Panc1 (cell line): Measurements from ENCODE around the gene PCDHGA5. TPM values are rescaled to one million over a fixed set of nuclear protein-coding genes. Genes with fewer than 3 reads are reported as not detected.
A peak's percentile ranks its signal among the peaks of the same experiment; 100 is the strongest.
"Not testable (repeated sequence)": the region's sequence is repeated elsewhere in the genome, so short reads cannot be mapped to it uniquely, and the experiment has no call there.

Source experiments
- ATAC-seq: fragments of 200-7000 bp; cut with Tn5 transposase; 2 replicates; pipeline ENCODE4 v1.9.1; 2020; ENCODE audit warnings: mild to moderate bottlenecking, moderate library complexity
- BruUV-seq: library from RNA; stranded (reverse); fragments of 400-500 nt; replicated peaks from 2 replicates; lab custom pipeline; 2021; lab: Mats Ljungman, UMichigan
- CTCF ChIA-PET: fragments of 300-600 bp; sonication (Branson Sonifier 250); formaldehyde crosslinking; loops from one replicate; lab custom pipeline; 2022; ENCODE audit warnings: antibody characterized with exemption; lab: Charles Lee
- POLR2A ChIA-PET: fragments of 300-600 bp; sonication (Branson Sonifier 250); formaldehyde crosslinking; loops from one replicate; lab custom pipeline; 2022; ENCODE audit warnings: antibody characterized with exemption; lab: Charles Lee
- DNase-seq: peaks from one replicate; pipeline ENCODE4 v3.0.0-alpha.2; 2010; ENCODE audit warnings: low read depth, low spot score
- H3K27ac ChIP-seq: 2 replicates; pipeline ENCODE4 v1.5.1; 2011; ENCODE audit warnings: mild to moderate bottlenecking, low read length, inconsistent platforms
- H3K27me3 ChIP-seq: fragments of 200-500 bp; sonication (Bioruptor generic); 2 replicates; pipeline ENCODE4 v1.6.0; 2014; ENCODE audit warnings: low read length, inconsistent platforms; ENCODE audit not compliant: control insufficient read depth, insufficient read depth
- H3K36me3 ChIP-seq: fragments of 200-500 bp; sonication (Bioruptor generic); 2 replicates; pipeline ENCODE4 v1.5.1; 2014; ENCODE audit warnings: inconsistent platforms, mild to moderate bottlenecking, low read length, moderate library complexity; ENCODE audit not compliant: control insufficient read depth, insufficient read depth
- H3K4me1 ChIP-seq: 2 replicates; pipeline ENCODE4 v1.5.1; 2011; ENCODE audit warnings: inconsistent platforms, mild to moderate bottlenecking, low read length, moderate library complexity; ENCODE audit not compliant: control insufficient read depth, insufficient read depth
- H3K4me3 ChIP-seq, 2 experiments: 2 replicates each; pipeline ENCODE4 v1.5.1; 2011 to 2012; ENCODE audit warnings: low read depth in 2 of 2, low read length in 2 of 2, mild to moderate bottlenecking in 2 of 2, inconsistent platforms in 1 of 2, moderate library complexity in 1 of 2
- H3K9me3 ChIP-seq: fragments of 200-500 bp; sonication (Bioruptor generic); 2 replicates; pipeline ENCODE4 v1.5.1; 2014; ENCODE audit warnings: low read depth, mild to moderate bottlenecking, inconsistent platforms, low read length, moderate library complexity; ENCODE audit not compliant: control insufficient read depth, insufficient read depth
- TCF7L2 ChIP-seq: IDR thresholded peaks from 2 replicates; pipeline ENCODE4 v1.6.1; 2011; ENCODE audit warnings: mild to moderate bottlenecking, low read depth, low read length, inconsistent platforms
- in situ Hi-C: cut with HindIII; loops from 2 replicates; pipeline ENCODE4 v1.10.0; 2016; ENCODE audit warnings: low sequenced_read_pairs, low pct_unique_long_range_greater_than_20kb
- intact Hi-C: fragments of 100-400 bp; cut with micrococcal nuclease; formaldehyde crosslinking; loops from one replicate; pipeline ENCODE4 v1.10.0; 2022; ENCODE audit not compliant: unreplicated experiment
- total RNA-seq: library from RNA; stranded (reverse); gene quantifications from one replicate; pipeline ENCODE4 v1.2.1, GENCODE V29; 2021; ENCODE audit not compliant: unreplicated experiment
- TF ChIP-seq, protein P1 (sequence below), 2 experiments: IDR thresholded peaks; 2 replicates each; pipeline ENCODE4 v1.6.1; 2011 to 2012; ENCODE audit warnings: low read depth in 2 of 2, control low read depth in 1 of 2, low read length in 1 of 2, mild to moderate bottlenecking in 1 of 2, moderate library complexity in 1 of 2; ENCODE audit not compliant: insufficient read depth in 1 of 2
- TF ChIP-seq, protein P2 (sequence below): fragments of 450-650 bp; IDR thresholded peaks from 2 replicates; pipeline ENCODE4 v1.5.1; 2017; ENCODE audit warnings: mild to moderate bottlenecking

Gene PCDHGA5
- total RNA-seq, 1 experiment from 2014 or later = 0.67 TPM

DNA sequence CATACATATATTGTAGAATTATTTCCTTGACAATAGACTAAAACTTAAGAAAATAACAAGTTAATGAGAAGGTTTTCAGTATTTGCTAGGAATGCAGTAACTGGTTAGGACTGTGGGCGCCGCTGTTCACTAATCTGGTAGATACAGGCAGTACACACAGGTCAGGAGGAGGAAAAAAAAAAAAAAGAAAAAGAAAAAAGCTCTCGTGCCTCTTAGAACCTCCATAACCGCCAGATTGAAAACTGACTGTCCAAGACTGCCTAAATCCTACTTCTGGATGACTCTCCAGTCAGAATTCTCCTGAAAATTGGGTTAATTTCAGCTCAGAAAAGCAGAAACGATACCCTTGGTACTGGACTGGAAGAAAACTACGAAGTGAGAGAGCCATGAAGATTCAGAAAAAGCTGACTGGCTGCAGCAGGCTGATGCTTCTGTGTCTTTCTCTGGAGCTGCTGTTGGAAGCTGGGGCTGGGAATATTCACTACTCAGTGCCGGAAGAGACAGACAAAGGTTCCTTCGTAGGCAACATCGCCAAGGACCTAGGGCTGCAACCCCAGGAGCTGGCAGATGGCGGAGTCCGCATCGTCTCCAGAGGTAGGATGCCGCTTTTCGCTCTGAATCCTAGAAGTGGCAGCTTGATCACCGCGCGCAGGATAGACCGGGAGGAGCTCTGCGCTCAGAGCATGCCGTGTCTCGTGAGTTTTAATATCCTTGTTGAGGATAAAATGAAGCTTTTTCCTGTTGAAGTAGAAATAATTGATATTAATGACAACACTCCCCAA, 33.5 kb upstream of the PCDHGA5 start, which contains the start of gene PCDHGA1:
TSS of gene PCDHGA1 (plus strand) at position 216 of the 782 bp plus-strand sequence.
- peak within 1 kb of the TSS; percentile 78 for H3K27ac ChIP-seq
- CTCF ChIA-PET = interaction anchor here (0.6 to 2.0 kb wide), 10 partner anchors 9 to 406 kb away, joined by 3 to 13 read pairs (median 6); partner anchors contain the start of genes PCDHB14, PCDHGA10, PCDHGA2 and PCDHGB7
- H3K4me1 ChIP-seq = no peaks in the 10 kb centered on the region
- H3K9me3 ChIP-seq = peaks cover 6% of the 10 kb centered on the region; the same call in 1 of the 2 replicates
- BruUV-seq = no TSS peak
- peak; percentile 39; the same call in 1 of the 2 replicates for ATAC-seq
- POLR2A ChIA-PET = interaction anchor here (0.7 to 1.2 kb wide), 2 partner anchors 10 to 13 kb away, joined by 4 to 9 read pairs; partner anchors contain the start of genes PCDHGA3 and TAF7
- intact Hi-C loops = no loop called here
- H3K4me3 ChIP-seq = peak within 1 kb of the TSS; percentile 39 to 70
- H3K27me3 ChIP-seq = no peaks in the 10 kb centered on the region
- in situ Hi-C loops = loop anchor here (25.0 kb wide), 1 partner anchor 143 kb away; the partner anchor contains the start of genes PCDHB10, PCDHB11, PCDHB16 and PCDHB8
- H3K36me3 ChIP-seq = no peaks in the 10 kb centered on the region
- DNase-seq = no peak
- TF ChIP-seq, protein P1, sequence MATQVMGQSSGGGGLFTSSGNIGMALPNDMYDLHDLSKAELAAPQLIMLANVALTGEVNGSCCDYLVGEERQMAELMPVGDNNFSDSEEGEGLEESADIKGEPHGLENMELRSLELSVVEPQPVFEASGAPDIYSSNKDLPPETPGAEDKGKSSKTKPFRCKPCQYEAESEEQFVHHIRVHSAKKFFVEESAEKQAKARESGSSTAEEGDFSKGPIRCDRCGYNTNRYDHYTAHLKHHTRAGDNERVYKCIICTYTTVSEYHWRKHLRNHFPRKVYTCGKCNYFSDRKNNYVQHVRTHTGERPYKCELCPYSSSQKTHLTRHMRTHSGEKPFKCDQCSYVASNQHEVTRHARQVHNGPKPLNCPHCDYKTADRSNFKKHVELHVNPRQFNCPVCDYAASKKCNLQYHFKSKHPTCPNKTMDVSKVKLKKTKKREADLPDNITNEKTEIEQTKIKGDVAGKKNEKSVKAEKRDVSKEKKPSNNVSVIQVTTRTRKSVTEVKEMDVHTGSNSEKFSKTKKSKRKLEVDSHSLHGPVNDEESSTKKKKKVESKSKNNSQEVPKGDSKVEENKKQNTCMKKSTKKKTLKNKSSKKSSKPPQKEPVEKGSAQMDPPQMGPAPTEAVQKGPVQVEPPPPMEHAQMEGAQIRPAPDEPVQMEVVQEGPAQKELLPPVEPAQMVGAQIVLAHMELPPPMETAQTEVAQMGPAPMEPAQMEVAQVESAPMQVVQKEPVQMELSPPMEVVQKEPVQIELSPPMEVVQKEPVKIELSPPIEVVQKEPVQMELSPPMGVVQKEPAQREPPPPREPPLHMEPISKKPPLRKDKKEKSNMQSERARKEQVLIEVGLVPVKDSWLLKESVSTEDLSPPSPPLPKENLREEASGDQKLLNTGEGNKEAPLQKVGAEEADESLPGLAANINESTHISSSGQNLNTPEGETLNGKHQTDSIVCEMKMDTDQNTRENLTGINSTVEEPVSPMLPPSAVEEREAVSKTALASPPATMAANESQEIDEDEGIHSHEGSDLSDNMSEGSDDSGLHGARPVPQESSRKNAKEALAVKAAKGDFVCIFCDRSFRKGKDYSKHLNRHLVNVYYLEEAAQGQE (IDR thresholded peaks at IDR 0.05; ENCODE audit: insufficient read depth in 1 of 2, low read depth in 2 of 2, low read length in 1 of 2) = no peak
- TF ChIP-seq TCF7L2 = no peak
- TF ChIP-seq, protein P2, sequence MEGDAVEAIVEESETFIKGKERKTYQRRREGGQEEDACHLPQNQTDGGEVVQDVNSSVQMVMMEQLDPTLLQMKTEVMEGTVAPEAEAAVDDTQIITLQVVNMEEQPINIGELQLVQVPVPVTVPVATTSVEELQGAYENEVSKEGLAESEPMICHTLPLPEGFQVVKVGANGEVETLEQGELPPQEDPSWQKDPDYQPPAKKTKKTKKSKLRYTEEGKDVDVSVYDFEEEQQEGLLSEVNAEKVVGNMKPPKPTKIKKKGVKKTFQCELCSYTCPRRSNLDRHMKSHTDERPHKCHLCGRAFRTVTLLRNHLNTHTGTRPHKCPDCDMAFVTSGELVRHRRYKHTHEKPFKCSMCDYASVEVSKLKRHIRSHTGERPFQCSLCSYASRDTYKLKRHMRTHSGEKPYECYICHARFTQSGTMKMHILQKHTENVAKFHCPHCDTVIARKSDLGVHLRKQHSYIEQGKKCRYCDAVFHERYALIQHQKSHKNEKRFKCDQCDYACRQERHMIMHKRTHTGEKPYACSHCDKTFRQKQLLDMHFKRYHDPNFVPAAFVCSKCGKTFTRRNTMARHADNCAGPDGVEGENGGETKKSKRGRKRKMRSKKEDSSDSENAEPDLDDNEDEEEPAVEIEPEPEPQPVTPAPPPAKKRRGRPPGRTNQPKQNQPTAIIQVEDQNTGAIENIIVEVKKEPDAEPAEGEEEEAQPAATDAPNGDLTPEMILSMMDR = peak; percentile 77

- H3K27ac ChIP-seq, intact Hi-C loops, H3K4me3 ChIP-seq, POLR2A ChIA-PET, ATAC-seq, BruUV-seq, H3K27me3 ChIP-seq, DNase-seq, H3K4me1 ChIP-seq, H3K36me3 ChIP-seq: not testable (repeated sequence)
- peaks cover 12% of the 10 kb centered on the region; the same call in 1 of the 2 replicates for H3K9me3 ChIP-seq
- in situ Hi-C loops = loop anchor here (25.0 kb wide), 1 partner anchor 145 kb away; the partner anchor contains the start of genes PCDHB10, PCDHB11, PCDHB16 and PCDHB8
- CTCF ChIA-PET = interaction anchor here (0.6 kb wide), 2 partner anchors 180 to 256 kb away, joined by 3 to 4 read pairs; no protein-coding TSS in a partner anchor
Observed at GRCh38 chr5:141332571-141332970, 31.4 kb upstream of the PCDHGA5 start.
